Neural cell (in vitro differentiated cells): ENCODE measurements around the gene NDUFA5. TPM values are rescaled to one million over a fixed set of nuclear protein-coding genes. Genes with fewer than 3 reads are reported as not detected.

Experiments
- H2AFZ ChIP-seq: fragments of 200-600, 300-800 bp; sonication (generic), shearing (Covaris generic); 2 replicates; pipeline ENCODE4 v1.6.0; 2014; ENCODE audit warnings: low read depth, mild to moderate bottlenecking, antibody characterized with exemption, low read length, moderate library complexity
- H3F3A ChIP-seq: fragments of 200-600 bp; shearing (Covaris generic); 2 replicates; pipeline ENCODE4 v1.6.1; 2016; ENCODE audit warnings: mild to moderate bottlenecking, moderate library complexity, mixed read lengths, antibody characterized with exemption, low read length; ENCODE audit not compliant: insufficient read depth, poor library complexity, severe bottlenecking
- H3K27ac ChIP-seq: fragments of 200-600, 300-800 bp; sonication (generic), shearing (Covaris generic); 2 replicates; pipeline ENCODE4 v1.5.1; 2014; ENCODE audit warnings: mild to moderate bottlenecking, low read length, moderate library complexity
- H3K27me3 ChIP-seq: fragments of 300-800, 200-600 bp; sonication (generic), shearing (Covaris generic); 2 replicates; pipeline ENCODE4 v1.6.0; 2014; ENCODE audit warnings: mild to moderate bottlenecking, low read depth, low read length, moderate library complexity; ENCODE audit not compliant: insufficient read depth
- H3K36me3 ChIP-seq: fragments of 300-800, 200-600 bp; sonication (generic), shearing (Covaris generic); 2 replicates; pipeline ENCODE4 v1.5.1; 2014; ENCODE audit warnings: mild to moderate bottlenecking, antibody characterized with exemption, low read length, moderate library complexity; ENCODE audit not compliant: insufficient read depth
- H3K4me2 ChIP-seq: fragments of 300-800, 200-600 bp; sonication (generic), shearing (Covaris generic); 2 replicates; pipeline ENCODE4 v1.6.0; 2014; ENCODE audit warnings: mild to moderate bottlenecking, low read length
- H3K4me3 ChIP-seq: fragments of 300-800, 200-600 bp; sonication (generic), shearing (Covaris generic); 2 replicates; pipeline ENCODE4 v1.5.1; 2014; ENCODE audit warnings: mild to moderate bottlenecking, low read length, moderate library complexity
- H3K79me2 ChIP-seq: fragments of 200-600 bp; shearing (Covaris generic); replicated peaks from 2 replicates; pipeline ENCODE4 v1.6.0; 2014; ENCODE audit warnings: mild to moderate bottlenecking, low read length, moderate library complexity; ENCODE audit not compliant: insufficient read depth
- H3K9ac ChIP-seq: fragments of 300-800, 200-600 bp; sonication (generic), shearing (Covaris generic); 2 replicates; pipeline ENCODE4 v1.6.1; 2016; ENCODE audit warnings: mild to moderate bottlenecking, low read length, mixed read lengths
- H3K9me2 ChIP-seq: fragments of 200-600 bp; shearing (Covaris generic); 2 replicates; pipeline ENCODE4 v1.6.1; 2016; ENCODE audit warnings: mild to moderate bottlenecking, low read length, mixed read lengths; ENCODE audit not compliant: insufficient read depth
- H3K9me3 ChIP-seq: fragments of 200-600, 300-800 bp; sonication (generic), shearing (Covaris generic); 2 replicates; pipeline ENCODE4 v1.6.1; 2016; ENCODE audit warnings: mild to moderate bottlenecking, mixed run types, low read length, moderate library complexity, mixed read lengths
- H4K20me1 ChIP-seq: fragments of 200-600 bp; shearing (Covaris generic); 2 replicates; pipeline ENCODE4 v1.6.1; 2016; ENCODE audit warnings: mild to moderate bottlenecking, mixed run types; ENCODE audit not compliant: insufficient read depth
- CTCF ChIP-seq: fragments of 450-650 bp; IDR thresholded peaks from 2 replicates; pipeline ENCODE4 v1.5.1; 2014; ENCODE audit warnings: antibody characterized with exemption, mild to moderate bottlenecking, moderate library complexity; ENCODE audit not compliant: poor library complexity, severe bottlenecking
- EP300 ChIP-seq: fragments of 450-650 bp; conservative IDR thresholded peaks from 2 replicates; pipeline ENCODE4 v1.6.1; 2014; ENCODE audit warnings: antibody characterized with exemption, mild to moderate bottlenecking, moderate library complexity; ENCODE audit not compliant: poor library complexity, severe bottlenecking
- EZH2 ChIP-seq: fragments of 200-600, 300-800 bp; shearing (Covaris generic), sonication (generic); IDR thresholded peaks from 2 replicates; pipeline ENCODE4 v1.6.1; 2014; ENCODE audit warnings: antibody characterized with exemption, low read length, borderline replicate concordance, mild to moderate bottlenecking; ENCODE audit not compliant: insufficient read depth, poor library complexity, severe bottlenecking
- MXI1 ChIP-seq: fragments of 450-650 bp; conservative IDR thresholded peaks from 2 replicates; pipeline ENCODE4 v1.6.1; 2014; ENCODE audit warnings: antibody characterized with exemption, mild to moderate bottlenecking; ENCODE audit not compliant: poor library complexity, severe bottlenecking
- POLR2AphosphoS5 ChIP-seq: IDR thresholded peaks from 2 replicates; pipeline ENCODE4 v1.6.1; 2012
- RAD21 ChIP-seq: fragments of 450-650 bp; conservative IDR thresholded peaks from 2 replicates; pipeline ENCODE4 v1.6.1; 2014; ENCODE audit warnings: antibody characterized with exemption, mild to moderate bottlenecking, moderate library complexity
- REST ChIP-seq: IDR thresholded peaks from 2 replicates; pipeline ENCODE4 v1.6.1; 2012; ENCODE audit warnings: borderline replicate concordance
- TAF1 ChIP-seq: IDR thresholded peaks from 2 replicates; pipeline ENCODE4 v1.6.1; 2012; ENCODE audit warnings: low read depth
- polyA plus RNA-seq: library from polyadenylated mRNA; depleted of rRNA; stranded (reverse); fragments of >200 nt; gene quantifications from 2 replicates; pipeline ENCODE4 v1.2.3, GENCODE V29; 2014

The NDUFA5 gene
- polyA plus RNA-seq, 1 donor from 2014 or later = 406 TPM

- H3K36me3 ChIP-seq = no peaks in the 10 kb centered on the region
- no peak overlapping the region for H3K4me3 ChIP-seq
- no peak overlapping the region for H2AFZ ChIP-seq
- no peaks in the 10 kb centered on the region for H3K27me3 ChIP-seq
- H3K27ac ChIP-seq = no peak overlapping the region
- no peaks in the 10 kb centered on the region for H3K79me2 ChIP-seq
- H3K4me2 ChIP-seq = no peak overlapping the region
- H3K9me3 ChIP-seq = no peaks in the 10 kb centered on the region
- no peaks in the 10 kb centered on the region for H4K20me1 ChIP-seq
- H3K9me2 ChIP-seq = no peaks in the 10 kb centered on the region
- no peaks in the 10 kb centered on the region for H3F3A ChIP-seq
- H3K9ac ChIP-seq = no peak overlapping the region
- TF ChIP-seq POLR2AphosphoS5 (no peak), EZH2 (no peak), RAD21 (no peak), CTCF (no peak), REST (no peak), EP300 (no peak)
These were observed 35.6 kb downstream of the NDUFA5 start for GRCh38 chr7:123522066-123522465.

- no peak for TF ChIP-seq MXI1
- TF ChIP-seq REST = no peak
- no peak for TF ChIP-seq POLR2AphosphoS5
- TF ChIP-seq CTCF = no peak
- no peak for TF ChIP-seq RAD21
- TF ChIP-seq EP300 = no peak
- no peak for TF ChIP-seq TAF1
- H3K4me3 ChIP-seq = no peak overlapping the region
These were observed 52.4 kb downstream of the NDUFA5 start for GRCh38 chr7:123505221-123505620.

More at GRCh38 chr7:123505221-123505620, 52.4 kb downstream of the NDUFA5 start:
- Histone ChIP-seq H3K79me2 (no peaks in the 10 kb centered on the region), H3K9me2 (no peaks in the 10 kb centered on the region), H3K9ac (no peak overlapping the region), H3K36me3 (no peaks in the 10 kb centered on the region), H3K4me2 (no peak overlapping the region), H3F3A (no peaks in the 10 kb centered on the region), H4K20me1 (no peaks in the 10 kb centered on the region), H3K27me3 (no peaks in the 10 kb centered on the region), H3K9me3 (no peaks in the 10 kb centered on the region), H3K27ac (no peak overlapping the region), H2AFZ (no peak overlapping the region)
